Heart left ventricle (tissue), 13 donors: ENCODE data around the gene FMN2.
"Not testable (repeated sequence)": the region's sequence is repeated elsewhere in the genome, so short reads cannot be mapped to it uniquely, and the experiment has no call there.

Source experiments
- CTCF ChIP-seq, 12 donors: fragments of 200-600 bp; sonication (generic) in 4 of 12; IDR thresholded peaks; one replicate each; pipeline versions ENCODE4 v1.5.0 to v1.8.0; 2018 to 2022; ENCODE audit warnings: antibody characterized with exemption in 12 of 12, mild to moderate bottlenecking in 5 of 12
- POLR2A ChIP-seq, 2 donors: fragments of 450-650 bp; IDR thresholded peaks; one replicate each; pipeline ENCODE4 v1.6.1; 2017; ENCODE audit warnings: antibody characterized with exemption in 2 of 2, mild to moderate bottlenecking in 2 of 2, moderate library complexity in 2 of 2
- donor health status: ischemic (EF 13 %, LVEDD 7.1; RV severe dilation, severe dysfunction).
- donor health status: DM: no; HTN: yes; CAD: no.
- donor health status: DM: no; HTN: no; CAD: no.
- donor health status: ischemic (EF 25% LVEDD 6.9; RV normal size, moderate dysfunction).
- donor health status: ischemic (EF 25% LVEDD 5.7; RV mildly dilated, moderate dysfunction).
- donor health status: ischemic (EF 35%, LVEDD 5.7; RV mildly dilated, moderate dysfunction).
- donor health status: nonischemic (EF 11% LVEDD 7.7; RV severe dilation, severe dysfunction).
- donor health status: DM: yes; HTN: yes; CAD: no.
- donor health status: PGD.
- donor health status: ischemic (EF 29% LVEDD 5.4; RV normal size, mild dysfunction).
- donor health status: nonischemic (EF 23%, LVEDD 6.1; RV moderate dilation, normal function).

GRCh38 chr1:240415011-240415410 lies 323.3 kb downstream of the FMN2 start:
- TF ChIP-seq POLR2A, CTCF (IDR thresholded peaks at IDR 0.05): not testable (repeated sequence)
